ENCODE results near the gene ATXN10.
"Not testable (repeated sequence)": the region's sequence is repeated elsewhere in the genome, so short reads cannot be mapped to it uniquely, and the experiment has no call there.

Gene ATXN10

DNA sequence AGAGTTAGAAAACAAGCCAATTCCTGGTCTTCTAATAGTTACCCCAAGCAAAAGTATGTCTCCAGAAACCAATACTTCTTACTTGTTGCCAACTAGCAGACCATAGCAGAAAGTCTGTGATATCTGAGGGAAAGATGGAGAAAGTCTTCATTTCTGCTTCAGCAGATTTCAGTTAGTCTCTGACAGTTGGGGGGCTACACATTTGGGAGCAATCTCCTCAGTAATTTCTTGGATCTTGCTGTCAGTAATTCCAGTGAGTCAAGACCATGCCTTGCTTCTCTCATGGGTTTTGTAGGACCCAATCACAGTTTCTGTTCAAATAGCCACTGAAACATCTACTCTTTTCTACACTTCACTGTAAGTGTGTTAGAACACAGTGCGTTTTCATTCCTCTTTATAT lies 118.8 kb downstream of the ATXN10 start:
- no peak for DNase-seq

DNA sequence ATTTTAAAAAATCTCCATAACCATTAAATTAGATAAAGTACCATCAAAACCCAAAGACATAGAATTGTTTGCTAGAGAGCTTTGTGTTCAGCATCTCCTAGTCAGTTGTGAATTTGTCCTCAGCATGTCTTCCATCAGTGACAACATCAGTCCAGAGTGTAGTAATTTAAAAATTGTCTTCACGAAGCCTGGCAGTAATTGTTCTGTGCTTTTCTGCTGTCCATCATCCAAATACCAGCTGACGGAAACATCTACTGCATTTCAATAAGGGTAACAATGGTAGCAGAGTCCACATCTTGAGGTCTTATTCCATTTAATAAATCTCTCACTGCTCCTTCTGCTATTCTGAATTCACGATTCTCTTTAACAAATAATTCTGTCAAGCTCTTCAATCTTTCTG lies 121.5 kb downstream of the ATXN10 start:
- no peak for DNase-seq

DNA sequence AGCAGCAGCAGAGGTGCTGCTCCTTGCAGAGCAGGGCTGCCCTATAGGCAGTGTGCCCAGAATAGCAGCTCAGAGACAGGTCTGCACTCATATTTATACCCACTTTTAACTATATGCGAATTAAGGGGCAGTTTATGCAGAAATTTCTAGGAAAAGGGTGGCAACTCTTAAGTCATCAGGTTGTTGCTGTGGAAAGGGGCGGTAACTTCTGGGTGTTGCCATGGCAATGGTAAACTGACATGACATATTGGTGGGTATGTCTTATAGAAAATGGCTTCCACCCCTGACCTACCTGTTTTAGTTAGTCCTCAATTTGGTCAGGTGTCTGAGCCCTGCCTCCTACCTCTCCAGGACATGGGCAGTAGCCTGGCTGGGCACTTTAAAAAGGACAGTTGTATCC lies 122.3 kb downstream of the ATXN10 start:
- DNase-seq, result no peak

DNA sequence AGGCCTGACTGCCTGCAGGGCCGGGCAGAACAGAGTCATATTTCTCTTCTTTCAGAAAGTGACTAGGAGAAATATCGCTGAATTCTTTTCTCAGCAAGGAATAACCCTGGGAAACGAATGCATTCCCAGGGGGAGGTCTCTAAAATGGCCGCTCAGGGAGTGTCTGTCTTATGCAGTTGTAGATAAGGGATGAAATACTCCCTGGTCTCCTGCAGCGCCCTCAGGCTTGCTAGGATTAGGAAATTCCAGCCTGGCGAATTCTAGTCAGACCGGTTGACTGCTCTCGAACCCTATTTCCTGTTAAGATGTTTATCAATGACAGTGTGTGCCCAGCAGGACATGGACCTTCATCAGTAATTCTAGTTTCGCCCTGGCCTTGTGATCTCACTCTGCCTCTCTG lies 124.4 kb downstream of the ATXN10 start:
- DNase-seq, result not testable (repeated sequence)

DNA sequence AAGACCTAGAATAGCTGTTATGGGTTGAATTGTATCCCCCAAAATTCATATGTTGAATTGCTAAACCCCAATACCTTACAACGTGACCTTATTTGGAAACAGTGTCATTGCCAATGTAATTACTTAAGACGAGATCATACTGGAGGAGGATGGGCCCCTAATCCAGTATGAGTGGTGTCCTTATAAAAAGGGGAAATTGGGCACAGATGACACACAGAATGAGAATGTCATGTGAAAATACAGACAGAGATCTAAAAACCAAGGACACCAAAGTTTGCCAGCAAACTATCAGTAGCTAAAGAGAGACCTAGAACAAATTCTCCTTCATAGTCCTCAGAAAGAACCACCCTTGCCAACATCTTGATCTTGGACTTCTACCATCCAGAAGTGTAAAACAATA lies 127.7 kb downstream of the ATXN10 start:
- DNase-seq, result no peak

DNA sequence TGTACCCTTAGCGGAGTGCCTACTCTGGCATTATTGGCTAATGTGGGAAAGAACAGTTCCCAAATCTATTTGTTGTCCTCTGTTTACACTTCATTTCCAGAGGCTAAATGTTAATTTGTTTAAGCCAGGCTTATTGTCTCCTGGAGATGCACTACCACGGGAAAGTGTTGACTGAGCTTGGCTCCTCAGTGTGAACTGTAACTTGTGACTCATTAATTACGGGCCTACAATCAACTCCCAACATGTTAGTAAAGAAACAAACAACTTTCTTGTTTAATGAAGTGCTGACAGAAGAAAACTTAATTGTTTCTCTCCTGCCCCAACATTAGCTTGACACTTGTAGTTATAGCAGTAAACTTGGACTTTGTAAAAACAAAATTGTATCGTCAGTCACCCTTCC lies 130.4 kb downstream of the ATXN10 start:
- no peak for DNase-seq

DNA sequence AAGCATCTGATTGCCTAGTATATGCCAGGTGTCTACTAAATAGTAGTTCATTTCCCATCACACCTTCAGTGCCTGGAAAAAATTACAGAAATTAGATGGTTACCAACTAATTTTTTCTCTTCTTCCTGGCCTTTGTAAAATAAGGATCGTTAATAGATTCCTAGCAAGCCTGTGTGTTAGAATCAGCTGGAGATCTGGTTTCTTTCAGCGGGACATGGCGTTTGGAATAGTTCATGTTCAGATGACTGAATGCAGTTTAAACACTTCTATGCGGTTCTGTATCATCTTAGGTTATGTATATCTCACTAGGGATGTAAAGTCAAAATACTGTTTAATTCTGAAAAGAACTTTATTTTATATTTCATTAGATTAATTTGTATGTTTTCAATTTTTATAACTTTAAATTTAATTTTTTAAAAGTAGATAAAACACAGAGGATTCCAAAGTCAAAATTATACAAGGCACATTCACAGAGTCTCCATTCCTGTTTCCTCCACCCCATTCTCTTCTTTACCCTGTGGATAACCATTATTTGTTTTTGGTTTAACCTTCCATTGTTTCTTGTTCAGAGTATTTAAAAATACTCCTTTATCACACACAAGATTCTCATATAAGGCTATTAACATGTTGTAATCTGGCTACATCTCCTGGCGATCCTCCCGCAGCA lies 132.8 kb downstream of the ATXN10 start:
- DNase-seq, result no peak

DNA sequence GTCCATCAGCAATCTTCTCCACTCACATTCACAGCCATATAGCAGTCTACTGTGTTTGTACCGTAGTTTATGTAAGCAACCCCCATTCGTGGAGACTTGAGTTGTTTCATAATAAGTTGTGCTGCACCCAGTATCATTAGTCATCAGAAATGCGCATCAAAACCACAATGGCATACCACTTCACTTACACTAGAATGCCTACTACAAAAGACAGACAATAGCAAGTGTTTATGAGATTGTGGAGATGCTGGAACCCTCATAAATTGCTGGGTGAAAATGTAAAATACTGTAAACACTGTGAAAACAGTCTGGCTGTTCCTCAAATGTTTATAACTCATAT lies 133.3 kb downstream of the ATXN10 start:
- no peak for DNase-seq

DNA sequence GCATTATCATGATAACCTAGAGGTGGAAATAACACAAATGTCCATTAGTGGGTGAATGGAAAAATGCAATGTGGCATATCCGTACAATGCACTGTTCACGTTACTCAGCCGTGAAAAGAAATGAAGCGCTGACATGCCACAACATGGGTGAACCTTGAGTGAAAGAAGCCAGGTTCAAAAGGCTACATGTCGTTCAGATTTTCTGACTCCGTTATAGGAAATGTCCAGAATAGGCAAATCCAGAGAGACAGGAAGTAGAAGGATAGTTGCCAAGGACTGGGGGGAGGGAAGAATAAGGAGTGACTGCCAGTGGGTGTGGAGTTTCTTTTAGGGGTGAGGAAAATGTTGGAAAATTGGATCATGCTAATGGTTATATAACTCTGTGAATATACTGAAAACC lies 133.8 kb downstream of the ATXN10 start:
- no peak for DNase-seq

DNA sequence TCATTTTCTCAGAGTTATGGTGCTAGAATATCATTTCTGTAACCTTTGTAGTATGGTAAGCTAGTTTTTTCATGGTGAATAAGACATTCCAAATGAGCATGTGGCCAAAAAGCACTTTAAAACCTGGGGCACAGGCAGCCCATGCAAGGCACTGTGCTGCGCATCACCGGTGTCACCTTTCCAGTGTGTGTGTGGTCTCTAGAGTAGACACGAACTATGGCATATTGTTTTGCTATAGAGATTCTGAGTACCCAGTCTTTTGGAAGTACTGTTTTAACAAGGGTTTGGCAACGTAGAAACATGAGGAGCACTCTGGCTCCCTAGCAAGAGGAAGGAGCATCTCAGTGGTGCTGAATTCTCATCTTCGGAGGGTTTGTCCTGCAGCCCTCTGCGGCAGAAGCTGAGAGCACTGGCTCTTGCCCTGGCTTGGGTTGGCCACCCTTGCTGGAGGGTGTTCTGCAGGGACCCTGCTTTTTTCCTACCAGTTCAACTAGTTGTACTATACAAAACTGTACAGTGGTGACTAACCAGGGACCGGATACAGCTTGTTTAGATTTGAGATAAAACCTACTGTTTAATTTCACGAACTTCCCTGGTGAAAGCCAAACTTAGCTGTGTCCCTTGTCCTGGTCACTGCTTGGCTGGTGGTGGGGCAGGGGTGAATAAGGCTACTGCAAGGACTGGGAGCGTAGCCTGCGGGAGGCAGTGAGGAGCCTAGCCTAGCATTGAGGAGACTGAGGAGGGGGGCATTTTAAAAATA lies 135.7 kb downstream of the ATXN10 start:
- no peak for DNase-seq

DNA sequence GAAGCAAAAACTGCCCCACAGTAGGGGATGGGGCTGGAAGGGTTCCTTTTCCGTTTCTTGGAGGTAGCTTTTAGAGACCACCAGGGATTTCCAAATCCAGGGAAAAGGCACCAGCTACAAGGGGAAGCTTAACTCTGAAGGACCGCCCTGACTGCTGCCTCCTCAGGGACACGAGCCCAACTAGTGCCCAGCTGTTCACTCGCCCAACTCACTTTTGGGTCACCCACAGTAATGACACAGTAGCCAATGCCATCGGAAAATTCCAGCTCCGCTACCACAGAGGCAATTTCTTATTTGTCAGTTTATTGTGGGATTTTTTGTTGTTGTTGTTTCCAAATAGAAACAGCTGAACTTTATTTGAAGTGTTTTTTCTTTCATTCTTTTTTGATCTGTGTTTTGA lies 141.3 kb downstream of the ATXN10 start:
- DNase-seq, result no peak

DNA sequence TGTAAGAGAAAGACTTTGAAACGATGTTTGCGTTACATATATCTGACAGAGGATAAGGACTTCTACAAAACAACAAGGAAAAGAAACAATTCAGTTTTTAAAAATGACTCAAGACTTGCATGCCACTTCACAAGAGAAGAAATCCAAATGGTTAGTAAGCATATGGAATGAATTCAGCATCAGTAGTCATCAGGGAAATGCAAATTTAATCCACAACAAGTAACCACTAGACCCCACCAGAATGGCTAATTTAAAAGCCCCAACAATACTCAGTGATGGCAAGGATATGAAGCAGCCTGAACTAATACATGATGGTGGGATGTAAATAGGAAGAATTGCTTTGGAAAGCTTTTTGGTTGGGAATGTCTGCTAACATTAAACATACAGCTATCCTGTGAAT lies 142.6 kb downstream of the ATXN10 start:
- DNase-seq, result no peak

DNA sequence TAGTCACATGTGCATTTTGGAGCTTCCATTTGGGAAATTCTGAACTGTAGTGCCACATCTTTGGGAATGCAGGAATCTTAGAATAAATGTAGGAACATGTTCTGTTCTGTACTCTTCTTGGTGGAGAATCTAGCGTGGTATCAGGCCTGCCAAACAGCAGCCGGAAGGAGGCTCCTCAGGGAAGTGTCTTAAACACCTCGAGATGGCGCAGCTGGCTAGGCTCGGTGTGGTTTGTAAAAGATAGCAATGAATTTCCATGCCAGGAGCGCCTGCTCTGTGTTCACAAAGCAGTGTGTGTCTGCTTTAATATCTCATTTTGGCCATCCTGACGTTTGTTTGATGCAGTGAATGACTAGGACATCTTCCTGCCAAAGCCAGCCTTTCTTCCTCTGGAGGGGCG lies 145.1 kb downstream of the ATXN10 start:
- no peak for DNase-seq

DNA sequence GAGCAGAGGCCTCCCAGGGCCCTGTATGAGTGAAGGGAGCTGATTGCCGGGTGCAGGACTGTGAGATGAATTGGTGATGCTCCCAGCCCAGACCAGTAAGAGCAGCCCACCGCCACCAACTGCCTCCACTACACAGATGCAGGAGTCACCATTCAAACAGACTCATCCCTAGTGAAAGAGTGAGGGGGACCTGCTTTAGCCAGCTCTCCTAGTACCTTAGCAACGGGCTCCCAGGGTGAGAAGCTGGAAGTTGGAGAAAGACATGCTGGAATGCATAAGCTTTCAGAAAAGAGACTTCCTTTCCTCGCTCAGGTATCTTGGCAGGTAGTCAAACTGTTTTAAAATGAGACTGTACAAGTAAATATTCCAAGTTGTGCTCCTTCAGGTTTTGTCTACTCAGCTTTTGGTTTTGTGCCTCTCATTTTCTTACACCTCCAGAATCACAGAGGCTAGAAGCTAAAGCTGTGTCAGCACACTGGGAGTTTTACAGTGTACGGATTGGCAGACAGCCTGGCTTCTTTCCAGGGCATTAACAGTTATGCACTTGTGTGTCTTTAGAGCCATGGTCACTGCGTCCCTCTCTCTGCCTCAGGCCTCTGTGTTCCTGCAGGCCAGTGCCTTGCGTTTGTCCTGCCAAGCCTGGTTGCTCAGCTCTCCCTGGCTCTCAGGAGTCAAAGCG lies 146.2 kb downstream of the ATXN10 start:
- DNase-seq, result no peak

DNA sequence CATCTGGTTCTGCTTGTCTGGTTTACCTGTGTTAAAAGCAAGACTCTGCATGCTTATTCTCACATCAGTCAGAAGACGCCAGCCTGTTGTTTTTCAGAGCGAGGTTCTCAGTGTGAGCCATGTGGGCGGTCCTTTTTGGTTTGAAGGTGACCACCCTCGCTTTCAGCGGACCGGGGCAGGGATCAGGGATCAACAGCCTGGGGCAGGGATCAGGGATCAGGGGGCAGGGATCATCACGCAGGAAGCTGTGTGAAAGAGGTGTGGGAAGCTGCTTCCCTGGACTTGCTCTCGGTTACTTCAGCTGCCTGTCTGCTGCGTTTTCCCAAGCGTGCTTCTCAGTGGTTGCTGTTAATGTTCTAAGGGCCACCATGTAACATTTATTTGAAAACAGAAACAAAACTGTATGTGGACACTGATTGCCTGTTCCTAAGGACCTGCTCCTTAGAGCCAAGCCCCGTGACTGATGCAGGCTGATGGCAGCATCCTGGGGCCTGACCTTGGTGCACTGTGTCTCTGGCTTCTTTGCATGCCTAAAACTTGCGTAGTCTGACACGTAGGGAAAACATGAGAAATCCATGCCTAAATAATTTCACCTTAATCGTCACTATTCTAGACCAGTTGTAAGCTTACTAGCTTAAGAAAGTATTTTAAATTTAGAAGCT lies 146.9 kb downstream of the ATXN10 start:
- no peak for DNase-seq

DNA sequence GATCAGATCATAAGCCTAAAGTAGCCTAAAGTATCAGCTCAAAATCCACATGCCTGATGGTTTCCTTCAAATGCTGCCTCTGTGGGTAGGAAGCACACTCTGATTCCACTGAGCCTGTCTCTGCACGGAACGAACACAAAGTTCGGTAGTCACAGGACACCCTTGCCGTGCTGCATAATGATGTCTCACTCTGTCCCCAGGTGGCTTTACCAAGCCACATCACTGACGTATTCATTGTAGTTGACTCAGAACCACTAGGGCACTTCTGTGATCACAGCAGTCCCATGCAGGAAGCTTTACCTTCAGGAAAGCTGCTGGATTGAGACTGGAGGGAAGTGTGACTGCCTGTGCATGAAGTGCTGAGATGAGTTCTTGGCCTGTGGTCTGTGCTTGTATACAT lies 147.7 kb downstream of the ATXN10 start:
- no peak for DNase-seq

DNA sequence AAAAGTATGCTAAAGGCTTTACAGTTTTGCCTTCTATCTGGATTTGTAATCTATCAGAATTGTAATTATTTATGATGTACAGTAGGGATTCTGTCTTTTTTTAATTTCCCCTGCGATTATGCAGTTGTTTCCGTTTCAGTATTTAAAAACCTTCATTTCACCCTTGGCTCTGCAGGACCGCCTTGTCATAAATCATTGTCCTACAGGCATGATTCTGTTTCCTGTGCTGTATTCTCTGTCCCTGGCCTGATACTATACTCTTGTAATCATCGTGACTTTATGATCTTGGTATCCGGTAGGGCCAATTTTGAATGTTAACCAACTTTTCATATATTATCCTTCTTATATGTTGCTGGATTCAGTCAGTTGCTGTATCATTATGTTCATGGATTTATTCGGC lies 151.7 kb downstream of the ATXN10 start:
- DNase-seq, result no peak

DNA sequence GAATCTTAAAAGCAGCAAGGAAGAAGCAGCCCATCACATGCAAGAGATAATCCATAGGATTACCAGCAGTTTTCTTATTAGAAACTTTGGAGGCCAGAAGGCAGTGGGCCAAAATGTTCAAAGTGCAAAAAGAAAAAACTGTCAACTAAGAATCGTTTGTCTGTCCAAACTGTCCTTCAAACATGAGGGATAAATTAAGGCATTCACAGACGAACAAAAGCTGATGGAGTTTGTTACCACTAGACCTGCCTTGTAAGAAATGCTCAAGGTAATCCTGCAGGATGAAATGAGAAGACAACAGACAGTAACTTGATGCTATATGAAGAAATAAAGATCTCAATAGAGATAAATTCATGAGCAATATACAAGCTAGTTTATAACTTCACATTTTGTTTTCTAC lies 154.9 kb downstream of the ATXN10 start:
- no peak for DNase-seq

DNA sequence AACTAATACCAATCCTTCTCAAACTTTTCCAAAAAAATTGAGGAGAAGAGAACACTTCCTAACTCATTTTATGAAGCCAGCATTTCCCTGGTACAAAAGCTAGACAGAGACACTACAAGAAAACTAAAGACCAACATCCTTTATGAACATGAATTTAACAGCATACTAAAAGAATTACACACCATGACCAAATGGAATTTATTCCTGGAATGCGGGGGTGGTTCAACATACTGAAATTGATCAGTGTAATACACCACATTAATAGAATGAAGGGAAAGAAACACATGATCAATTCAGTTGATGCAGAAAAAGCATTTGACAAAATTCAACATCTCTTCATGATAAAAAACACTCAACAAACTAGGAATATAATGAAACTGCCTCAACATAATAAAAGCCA lies 157.2 kb downstream of the ATXN10 start:
- no peak for DNase-seq

DNA sequence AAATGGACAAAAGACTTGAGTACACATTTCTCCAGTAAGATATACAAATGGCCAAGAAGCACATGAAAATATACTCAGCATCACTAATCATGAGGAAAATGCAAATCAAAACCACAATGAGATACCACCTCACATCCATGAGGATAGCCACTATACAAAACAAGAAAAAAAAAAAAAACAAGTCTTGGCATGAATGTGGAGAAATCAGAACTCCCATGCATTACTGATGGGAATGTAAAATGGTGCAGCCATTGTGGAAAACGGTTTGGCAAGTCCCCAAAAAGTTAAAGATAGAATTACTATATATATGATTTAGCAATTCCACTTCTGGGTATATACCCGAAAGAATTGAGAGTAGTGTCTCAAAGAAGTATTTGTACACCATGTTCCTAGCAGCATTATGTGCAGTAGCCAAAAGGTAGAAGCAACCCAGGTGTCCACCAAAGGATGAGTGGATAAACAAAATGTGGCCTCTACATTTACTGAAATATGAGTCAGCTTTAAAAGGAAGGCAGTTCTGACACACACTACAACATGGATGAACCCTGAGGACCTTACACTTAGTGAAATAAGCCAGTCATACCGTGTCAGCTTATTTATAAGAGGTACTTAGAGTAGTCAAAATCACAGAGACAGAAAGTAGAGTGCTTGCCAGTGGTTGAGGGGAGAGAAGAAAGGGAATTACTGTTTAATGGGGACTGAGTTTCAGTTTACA lies 159.1 kb downstream of the ATXN10 start:
- no peak for DNase-seq

DNA sequence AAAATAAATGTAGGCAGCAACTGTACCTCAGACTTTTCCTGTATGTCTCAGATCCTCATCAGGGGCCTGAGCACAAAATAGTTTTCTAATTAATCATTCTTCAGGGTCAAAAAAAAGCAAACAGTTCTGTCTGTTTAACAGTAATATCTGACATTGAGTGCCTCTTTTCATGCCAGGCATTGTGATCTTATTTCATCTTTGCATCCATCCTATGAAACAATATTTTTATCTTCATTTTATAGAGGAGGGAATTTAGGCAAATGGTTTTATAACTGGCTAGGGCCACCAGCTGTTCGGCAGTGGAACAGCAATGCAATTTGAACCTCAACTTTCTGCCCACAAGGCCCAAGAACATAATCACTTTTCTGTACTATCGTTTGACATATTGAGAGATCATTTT lies 159.8 kb downstream of the ATXN10 start:
- DNase-seq, result no peak

DNA sequence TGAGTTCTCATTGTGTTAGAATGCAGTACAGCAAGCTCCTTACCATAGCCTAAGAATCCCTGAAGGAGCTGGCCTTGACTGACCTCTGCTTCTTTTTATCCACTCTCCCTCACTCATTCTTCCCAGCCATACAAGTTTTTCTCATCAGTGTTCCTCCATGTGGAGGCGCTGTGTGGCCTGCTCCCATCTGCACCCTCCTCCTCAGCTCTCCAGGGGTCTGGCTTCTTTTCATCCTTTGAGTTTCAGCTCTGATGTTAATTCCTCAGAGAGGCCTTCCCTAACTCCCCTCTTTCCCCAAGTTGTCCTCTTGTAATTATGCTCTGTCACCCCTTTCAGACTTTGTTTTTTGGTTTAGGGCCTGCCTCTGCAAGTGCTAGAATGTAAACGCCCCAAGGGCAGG lies 160.5 kb downstream of the ATXN10 start:
- no peak for DNase-seq

DNA sequence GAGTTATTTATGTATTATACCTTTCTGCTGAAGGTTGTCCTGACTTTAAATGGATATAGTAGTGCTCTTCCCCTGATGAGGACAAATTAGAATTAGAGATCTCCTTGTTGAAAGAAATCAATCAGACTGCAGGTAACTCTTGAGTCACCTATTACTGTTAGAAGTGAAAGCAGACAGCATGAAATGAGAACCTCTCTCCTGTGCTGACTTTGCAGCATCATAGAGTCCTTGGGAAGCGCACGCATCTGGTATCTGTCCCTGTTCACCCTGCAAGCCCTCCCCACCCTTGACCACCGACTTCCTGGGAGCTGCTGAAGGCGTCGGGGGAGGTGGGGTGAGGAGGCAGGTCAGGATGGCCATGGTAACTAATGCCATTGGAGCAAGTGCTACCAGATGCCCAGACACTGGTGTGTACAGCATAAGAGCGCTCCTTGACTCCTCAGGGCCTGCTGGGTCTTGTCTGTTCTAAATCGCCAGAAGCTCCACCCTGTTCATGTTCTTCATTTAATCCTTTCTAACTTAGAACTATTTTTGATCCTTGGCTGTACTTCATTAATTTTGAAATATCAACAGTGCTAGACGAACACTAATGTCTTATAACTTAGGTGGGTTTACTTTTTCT lies 161.4 kb downstream of the ATXN10 start:
- DNase-seq, result no peak

All from central memory CD4-positive, alpha-beta T cell (primary cell).